HG03097 (cell line): ENCODE results near the gene AGR2.

ENCODE experiments used
- ATAC-seq: cut with Tn5 transposase; IDR thresholded peaks from one replicate; pipeline ENCODE4 v1.9.1; 2021; ENCODE audit not compliant: unreplicated experiment, low FRiP score

The AGR2 gene

GRCh38 chr7:16743236-16743635 lies 61.6 kb downstream of the AGR2 start:
- no peak for ATAC-seq

GRCh38 chr7:16742547-16742946 lies 62.3 kb downstream of the AGR2 start:
- ATAC-seq: no peak
